Measurements from ENCODE around the gene SGCD.

SGCD gene

DNA sequence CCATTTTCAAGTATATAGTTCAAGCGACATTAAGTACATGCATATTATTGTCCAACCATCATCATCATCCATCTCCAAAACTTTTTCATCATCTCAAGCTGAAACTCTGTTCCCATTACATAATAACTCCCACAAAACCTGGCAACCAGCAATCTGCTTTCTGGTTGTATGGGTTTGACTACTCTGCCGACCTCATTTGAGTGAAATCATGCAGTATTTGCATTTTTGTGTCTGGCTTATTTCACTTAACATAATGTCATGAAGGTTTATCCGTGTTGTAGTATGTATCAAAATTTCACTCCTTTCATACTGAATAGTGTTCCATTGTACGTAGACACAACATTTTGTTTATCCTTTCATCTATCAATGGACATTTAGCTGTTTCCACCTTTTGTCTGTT, 74.8 kb downstream of the SGCD start:
- no peak for DNase-seq (ENCODE audit: low read depth)

DNA sequence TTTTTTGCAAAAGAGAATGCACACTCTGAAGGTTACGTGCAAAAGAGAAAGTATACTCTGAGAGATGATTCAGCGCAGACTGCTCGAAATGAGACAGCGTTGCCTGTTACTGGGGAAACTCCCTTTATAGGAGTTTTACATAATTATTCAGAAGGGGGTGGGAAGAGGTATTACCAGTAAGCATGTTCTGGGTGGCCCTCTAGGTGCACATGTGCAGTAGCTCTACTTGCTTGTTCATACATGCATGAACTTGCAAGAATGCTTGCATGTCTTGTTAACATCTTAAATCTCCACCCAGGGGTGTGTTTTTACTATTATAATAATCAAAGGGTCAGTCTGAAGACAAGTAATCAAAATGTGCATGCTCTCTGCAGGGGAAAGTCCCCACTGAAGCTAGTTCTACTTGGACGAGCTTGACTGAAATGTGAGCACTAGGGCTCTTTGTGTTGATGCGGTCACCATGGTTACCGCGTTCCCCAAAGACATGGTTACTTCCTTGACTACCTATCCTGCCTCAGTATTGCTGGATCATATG, 75.5 kb downstream of the SGCD start:
- no peak for DNase-seq (ENCODE audit: low read depth)

DNA sequence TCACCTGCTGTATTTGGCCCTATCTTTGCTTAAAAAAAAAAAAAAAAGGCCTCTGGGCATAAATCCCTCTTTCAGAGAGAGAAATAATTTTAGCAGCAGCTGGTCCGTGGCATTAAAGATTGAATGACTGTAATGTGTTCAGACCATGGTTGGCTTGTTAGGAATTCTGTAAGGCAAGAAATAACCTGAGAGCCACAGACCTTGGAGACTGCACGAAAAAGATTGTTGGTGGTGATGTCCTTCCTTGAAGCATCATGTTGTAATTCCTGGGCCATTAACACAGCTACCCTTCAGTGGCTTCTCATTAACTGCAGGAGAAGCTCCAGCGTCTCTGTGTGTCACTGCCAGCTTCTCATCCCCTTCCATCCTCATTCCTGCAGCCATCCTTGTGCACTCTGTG, 79.0 kb downstream of the SGCD start:
- DNase-seq (ENCODE audit: low read depth): no peak

DNA sequence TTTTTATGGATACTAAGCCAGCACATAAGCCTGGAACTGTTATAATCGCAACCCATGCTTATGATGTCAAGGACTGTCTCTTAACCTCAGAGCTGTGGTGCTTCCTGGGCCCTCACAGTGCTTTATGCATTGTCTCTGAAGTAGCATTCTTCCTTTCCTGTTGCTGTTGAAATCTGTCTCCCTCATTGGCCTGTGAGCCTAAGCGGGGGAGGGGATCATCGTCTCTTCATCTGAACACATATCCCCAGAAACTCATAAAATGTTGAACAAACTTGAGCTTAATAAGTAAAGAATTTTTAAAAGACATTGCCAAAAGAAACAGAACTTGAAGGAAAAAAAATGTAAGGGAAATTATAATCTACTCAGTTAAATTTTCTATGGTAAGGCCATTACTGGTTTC, 80.3 kb downstream of the SGCD start:
- DNase-seq (ENCODE audit: low read depth): no peak

DNA sequence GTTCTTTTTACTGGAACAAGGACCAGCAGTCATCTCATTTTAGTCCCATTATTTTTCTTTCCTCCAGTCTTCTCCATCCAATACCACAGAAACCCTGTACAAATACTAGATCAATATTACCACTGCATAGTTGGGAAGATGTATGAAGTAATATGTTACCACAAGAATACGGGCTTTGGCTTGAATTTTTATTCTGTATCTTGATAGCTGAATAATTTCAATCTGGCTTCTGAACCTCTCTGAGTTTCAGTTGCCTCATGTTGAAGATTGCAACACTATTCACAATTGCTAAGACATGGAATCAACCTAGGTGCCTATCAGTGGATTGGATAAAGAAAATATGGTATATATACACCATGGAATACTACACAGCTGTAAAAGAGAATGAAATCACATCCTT, 82.9 kb downstream of the SGCD start:
- no peak for DNase-seq (ENCODE audit: low read depth)

DNA sequence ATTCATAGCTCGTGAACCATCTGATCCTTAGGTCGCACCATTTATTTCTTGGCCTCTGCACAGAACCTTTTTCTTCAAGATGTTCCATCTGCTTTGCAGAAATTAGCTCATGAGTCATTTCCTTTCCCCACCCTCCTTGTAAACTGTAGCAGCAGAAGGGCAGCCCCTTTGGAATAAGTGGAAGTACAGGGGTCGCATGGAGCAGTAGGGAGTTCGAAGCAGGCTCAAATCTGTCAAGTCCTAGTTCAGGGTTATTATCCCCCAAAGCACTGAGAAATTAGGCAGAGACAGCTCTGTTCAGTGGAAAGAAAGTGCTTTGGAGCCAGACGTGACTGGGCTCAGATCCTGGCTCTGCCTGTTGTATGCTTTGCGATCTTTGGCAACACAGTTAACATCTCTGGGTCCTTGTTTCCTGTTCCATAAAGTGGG, 84.2 kb downstream of the SGCD start:
- DNase-seq (ENCODE audit: low read depth): no peak

DNA sequence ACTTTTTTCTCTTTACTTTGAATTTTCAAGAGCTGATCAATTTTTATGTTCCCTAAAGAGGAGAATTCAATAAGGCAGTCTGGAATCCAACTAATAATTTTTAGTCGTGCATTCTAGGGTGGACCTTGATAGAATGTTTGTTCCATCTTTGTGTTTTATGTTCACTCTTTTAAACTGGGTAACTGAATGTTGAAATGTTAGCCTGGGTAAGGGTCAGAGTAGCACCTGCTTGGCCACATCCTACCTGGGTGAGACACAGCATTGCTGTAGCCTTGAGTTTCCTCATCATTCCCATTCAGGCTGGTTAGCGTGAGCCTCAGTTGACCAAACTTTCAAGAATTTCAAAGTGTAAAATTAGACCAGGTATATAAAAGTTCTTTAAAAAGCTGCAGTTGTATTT, 85.0 kb downstream of the SGCD start:
- no peak for DNase-seq (ENCODE audit: low read depth)

DNA sequence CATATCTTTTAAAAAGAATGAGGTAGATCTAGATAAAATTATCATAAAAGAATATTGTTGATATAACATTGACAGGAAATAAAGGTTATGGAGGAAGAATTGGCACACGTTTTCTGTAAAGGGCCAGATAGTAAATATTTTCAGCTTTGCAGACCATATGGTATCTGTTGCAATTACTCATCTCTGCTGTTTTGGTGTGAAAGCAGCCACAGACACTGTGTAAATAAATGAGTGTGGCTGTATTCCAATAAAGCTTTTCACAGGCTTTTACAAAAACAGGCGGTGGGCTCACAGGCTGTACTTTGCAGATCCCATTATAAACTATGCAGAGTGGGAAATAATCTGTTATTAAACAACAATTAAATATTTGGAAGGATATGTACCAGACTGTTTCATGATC, 87.4 kb downstream of the SGCD start:
- DNase-seq (ENCODE audit: low read depth): no peak

DNA sequence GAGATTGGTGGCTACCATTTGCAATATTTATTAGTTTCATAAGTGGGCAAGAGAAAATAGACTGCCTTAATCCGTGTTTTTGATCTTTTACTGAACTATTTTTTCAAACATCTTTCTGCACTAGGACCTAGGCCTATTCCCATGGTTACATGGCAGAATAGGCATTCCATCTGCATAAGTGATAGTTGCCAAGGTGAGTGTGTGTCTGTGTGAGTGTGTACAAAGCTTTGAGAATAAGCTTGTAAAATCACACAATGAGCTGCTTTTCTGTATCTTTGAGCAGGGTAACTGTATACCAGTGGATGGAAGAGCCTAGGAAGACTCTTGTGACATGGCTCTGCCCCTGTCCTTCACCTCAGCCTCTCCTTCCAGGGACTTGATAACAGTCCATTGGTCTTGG, 92.7 kb downstream of the SGCD start:
- no peak for DNase-seq (ENCODE audit: low read depth)

DNA sequence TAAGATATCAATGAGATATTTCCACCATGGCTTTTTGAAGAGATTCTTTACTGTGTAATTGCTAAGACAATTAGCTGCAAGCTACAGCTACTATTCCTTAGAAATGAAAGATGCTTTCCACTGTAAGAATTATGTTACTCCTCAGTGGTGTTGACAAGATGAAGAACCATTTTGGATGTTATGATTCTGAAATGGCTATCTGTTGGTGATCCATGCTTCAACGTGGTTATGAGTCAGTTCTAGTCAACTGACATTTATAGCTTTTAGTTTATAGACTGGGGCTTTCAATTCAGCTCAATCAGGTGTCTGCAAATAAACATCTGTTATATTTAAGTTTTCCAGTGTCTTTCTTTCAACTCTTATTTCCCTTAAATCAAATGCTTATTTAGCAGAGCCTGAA, 93.7 kb downstream of the SGCD start:
- DNase-seq (ENCODE audit: low read depth): no peak

DNA sequence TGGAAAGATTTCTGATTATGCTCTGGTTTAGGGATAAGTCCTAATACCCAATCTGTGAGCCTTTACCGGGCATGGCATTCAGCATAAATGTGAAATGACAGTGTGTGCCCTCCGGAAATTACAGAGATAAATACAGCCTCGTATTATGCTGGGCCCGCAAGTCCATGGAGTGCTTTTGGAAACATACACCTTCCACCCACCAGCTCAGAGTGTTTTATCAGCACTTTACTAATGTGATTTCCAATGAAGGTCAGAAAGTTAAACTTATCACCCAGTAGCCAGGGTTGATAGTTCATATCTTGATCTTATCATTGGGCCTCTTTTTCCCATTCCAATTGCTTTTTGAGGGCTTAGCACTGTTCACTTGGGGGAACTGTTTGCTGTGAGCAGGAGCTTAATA, 94.8 kb downstream of the SGCD start:
- no peak for DNase-seq (ENCODE audit: low read depth)

DNA sequence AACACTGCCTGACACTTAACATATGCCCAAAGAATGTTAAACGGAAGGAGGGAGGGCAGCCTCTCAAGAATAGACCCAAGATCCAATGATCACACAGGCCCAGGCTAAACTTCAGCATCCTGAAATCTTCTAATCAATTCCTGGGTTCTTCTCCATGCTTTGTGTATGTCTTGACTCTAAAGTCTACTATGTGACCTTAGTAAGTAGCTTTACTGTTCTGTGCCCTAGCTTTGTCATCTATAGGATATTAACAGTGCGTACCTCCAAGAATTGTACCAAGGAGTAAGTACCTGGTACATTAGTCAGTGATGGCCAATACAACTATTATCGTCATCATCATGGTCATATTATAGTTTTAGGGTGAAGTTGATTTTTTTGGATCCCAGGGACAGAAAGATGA, 96.6 kb downstream of the SGCD start:
- no peak for DNase-seq (ENCODE audit: low read depth)

DNA sequence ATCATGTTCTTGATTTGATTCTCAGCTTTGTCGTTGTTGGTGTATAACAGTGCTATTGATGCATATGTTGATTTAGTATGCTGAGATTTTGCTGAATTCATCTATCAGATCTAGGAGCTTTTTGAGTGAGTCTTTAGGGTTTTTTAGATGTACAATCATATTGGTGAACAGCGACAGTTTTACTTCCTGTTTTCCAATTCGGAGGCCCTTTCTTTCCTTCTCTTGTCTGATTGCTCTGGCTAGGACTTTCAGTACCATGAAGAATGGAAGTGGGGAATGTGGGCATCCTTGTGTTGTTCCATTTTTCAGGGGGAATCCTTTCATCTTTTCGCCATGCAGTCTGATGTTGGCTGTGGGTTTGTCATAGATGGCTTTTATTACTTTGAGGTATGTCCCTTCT, 100.4 kb downstream of the SGCD start:
- DNase-seq (ENCODE audit: low read depth): no peak

DNA sequence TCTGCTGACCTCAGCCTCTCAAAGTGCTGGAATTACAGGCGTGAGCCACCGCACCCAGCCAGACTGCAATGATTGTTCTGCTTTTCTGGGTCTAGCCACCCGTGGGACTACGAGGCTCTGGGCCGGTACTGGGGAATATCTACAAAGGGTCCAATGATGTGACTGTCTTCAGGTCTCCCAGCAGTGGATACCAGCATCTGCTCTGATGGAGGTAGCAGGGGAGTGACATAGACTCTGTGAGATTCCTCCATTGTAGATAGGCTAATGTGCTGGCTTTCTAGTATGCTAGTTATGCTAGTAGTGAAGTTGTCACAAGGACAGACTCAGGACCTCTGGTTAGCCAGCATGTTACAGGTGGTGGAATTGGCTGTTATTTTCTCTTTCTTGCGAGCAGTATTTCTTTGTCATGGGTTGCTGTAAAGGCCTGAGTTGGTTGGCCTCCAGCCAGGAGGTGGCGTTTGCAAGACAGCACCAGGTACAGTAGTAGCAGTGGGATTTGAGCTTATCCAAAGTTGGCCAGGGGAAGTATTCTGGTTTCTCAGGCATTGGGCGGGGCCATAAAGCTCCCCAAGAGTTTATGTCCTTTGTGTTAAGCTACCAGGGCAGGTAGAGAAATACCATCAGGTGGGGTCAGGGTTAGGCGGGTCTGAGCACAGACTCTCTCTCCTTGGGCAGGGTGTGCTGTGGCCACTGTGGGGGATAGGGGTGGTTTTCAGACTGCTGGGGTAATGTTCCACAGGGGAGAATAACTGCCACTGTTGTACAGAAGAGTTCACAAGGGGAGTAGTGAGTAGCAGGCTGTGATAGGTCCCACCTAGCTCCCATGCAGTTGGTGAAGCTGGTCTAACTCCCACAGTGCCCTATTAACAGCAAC, 105.2 kb downstream of the SGCD start:
- DNase-seq (ENCODE audit: low read depth): no peak

DNA sequence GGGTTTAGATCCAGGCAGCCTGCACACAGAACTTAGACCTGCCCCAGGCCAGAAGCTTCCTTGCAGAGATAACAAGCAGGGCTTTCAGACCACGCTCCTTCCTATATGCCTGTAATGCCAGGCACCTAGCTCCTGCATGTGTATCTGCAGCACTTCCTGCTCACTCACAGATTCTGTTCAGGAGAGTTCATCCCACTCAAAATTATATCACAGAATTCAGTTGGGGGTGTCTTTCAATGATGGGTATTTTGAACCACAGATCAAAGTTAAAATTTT, 105.8 kb downstream of the SGCD start:
- no peak for DNase-seq (ENCODE audit: low read depth)

DNA sequence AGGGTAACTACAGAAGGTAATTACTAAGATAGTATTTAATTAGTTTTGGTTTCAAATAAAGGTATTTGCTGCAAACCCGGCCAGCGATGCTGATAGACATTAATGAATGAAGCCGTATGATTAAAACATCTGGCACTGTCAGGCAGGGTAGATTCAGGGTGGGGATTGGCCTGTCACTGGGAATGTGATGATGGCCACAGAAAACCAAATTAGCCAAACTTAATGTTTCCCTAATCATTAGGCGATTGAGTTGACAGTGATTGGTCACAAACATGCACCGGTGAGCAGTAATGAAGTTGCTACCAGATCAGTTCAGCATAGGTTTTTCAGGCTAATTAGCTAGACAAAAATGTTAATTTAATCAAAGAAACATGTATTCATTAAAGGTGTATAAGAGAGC, 107.5 kb downstream of the SGCD start:
- DNase-seq (ENCODE audit: low read depth): no peak

DNA sequence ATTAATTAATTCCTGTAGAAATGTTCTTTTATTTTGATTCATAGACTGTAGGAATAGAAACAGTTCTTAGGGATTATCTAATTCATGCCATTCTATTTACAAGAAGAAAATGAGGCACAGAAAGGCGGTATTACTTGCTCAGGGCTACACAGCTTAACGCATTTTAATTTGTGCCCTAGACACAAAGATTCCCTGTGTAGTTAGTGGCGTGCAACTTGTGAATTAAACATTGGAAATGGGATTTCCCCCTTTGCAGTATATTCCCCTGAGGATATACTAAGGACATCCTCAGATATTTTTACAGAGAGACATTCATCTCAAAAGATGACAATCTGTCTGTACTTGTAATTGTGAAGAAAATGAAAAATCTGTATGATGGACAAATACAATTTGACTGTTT, 108.1 kb downstream of the SGCD start:
- no peak for DNase-seq (ENCODE audit: low read depth)

DNA sequence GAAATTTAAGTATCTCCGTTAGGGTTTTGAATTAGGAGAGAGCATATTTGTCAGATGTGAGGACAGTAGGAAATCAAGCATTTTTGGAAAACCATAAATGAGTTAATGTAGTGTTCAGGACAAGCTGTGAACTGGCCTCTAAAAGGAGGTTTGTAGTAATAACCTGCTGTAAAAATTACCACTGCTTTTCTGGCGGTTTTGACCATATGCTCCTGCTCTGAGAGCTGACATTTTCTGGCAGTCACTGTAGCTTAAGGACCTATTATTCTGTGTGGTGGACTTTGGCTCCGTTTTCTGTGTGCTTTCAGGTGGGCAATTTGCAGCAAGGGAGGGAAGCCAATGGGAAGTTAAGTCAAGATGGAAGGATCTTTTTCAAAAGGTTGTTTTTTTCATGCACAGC, 111.1 kb downstream of the SGCD start:
- DNase-seq (ENCODE audit: low read depth): no peak

DNA sequence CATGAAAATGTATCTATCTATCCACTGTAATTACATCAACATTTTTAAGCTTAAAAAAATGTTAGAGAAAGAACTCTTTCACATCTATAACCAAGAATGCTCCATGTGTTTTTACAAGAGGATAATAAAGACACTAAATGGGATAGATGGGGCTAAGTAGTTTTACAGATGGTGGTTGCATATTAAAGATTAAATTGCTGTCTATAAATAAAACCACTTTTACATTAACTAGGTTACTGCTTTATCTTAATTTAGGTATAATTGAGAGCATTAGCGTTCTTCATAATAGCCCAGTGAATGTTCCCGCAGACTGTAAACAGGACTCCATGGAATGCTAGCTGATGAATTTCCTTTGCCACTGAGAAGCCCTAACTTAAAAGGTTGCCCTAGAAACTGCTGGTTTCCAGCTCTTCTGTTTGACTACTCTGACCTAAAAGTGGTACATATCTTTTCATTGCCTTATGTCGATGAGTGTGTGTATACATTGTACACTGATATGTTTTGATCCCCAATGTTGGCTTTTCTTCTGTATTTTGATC, 117.9 kb downstream of the SGCD start:
- no peak for DNase-seq (ENCODE audit: low read depth)

DNA sequence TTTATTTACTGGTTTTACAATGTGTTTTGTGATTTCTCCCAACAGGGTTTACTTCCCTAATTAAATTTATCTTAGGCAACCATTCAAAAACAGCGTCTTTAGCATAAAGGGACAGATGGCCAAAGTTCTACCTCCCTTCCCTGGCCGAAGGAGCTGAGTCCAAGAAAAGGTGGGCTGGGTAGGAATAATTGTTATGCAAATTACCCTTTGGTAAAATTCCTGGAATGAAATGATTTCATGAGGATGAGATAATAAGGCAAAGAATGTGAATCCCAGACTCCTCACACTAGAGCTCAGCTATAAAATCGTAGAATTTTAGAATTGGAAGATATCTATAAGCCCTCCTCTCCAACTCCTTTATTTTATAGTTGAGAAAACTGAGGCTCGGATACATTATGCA, 119.6 kb downstream of the SGCD start:
- no peak for DNase-seq (ENCODE audit: low read depth)

DNA sequence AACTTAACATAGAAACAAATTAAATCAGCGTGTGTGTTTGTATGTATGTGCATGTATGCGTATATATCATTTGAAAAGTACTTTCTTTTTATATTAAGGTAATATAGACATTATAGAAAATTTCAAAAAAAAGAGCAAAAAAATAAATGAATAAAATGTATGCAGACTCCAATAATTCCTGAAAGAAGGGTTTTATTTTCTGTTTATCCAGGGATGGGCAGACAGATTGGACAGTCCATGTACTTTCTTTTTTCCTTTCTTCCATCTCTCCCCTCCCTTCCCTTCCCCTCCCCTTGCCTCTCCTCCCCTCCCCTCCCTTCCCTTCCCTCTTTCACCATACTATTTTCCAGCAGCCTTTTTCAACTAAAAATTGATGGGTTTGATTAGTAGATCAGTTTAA, 123.8 kb downstream of the SGCD start:
- no peak for DNase-seq (ENCODE audit: low read depth)

DNA sequence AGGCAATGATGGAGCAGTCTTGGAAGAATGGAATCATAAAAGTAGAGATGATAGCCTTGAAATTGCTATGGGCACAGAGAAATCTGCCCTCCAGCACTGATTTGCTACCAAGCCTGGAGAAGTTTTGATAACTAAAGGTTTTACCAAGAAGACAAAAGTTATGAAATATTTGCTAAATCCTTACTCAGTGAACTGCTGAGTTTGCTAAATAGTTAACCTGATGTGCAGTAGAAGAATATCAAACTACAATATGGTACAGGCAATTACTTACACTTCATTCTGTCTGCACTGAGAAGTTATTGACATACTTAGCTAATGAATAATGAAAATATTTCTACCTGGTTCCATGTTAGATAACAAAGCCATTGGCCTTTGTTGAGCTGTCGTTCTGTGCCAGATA, 124.5 kb downstream of the SGCD start:
- no peak for DNase-seq (ENCODE audit: low read depth)

DNA sequence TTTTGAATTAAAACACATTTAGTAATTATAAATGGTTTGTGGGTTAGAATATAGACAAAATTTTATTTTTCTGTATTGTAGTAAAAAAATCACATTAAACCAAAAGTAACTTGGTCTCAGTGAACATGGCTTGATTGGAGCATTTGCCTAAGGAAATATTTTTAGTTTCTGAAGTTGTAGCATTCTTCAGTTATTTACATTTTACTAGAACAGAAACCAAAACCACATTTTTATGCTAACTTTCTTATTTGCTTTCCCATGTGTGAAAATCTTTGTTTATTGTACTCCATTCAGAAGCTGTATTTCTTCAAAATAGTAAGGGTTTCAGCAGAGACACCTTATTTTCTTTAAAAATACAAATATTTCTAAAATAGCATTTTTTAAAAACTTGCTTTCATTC, 129.9 kb downstream of the SGCD start:
- DNase-seq (ENCODE audit: low read depth): no peak

DNA sequence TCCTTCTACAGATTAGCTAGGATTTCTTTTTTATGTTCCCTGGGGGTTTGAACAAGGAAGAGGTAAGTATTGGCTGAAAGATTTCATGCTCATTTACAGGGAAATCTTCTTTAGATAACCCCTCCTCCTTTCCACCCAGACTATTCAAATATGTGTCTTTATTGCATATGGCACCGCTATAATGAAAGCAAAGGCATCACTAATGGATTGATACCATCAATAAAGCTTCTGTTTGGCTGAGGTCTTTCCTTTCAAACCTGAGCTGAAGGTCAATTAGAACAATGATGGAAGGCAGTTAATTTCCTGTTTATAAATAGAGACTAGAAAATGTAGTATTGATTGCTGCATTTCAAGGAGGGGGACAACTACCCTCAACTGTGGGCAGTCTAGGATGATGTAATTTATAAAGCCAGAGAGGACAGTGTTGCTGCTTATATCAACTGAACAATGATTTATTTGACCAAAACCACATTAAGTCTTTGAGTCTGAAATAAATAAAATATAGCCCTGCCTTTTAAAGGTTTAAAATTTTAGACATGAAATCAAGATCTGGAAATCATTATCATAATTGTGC, 132.9 kb downstream of the SGCD start:
- DNase-seq (ENCODE audit: low read depth): no peak
